SJCRH30 (cell line): ENCODE data around the gene POLR2H. TPM values are rescaled to one million over a fixed set of nuclear protein-coding genes. Genes with fewer than 3 reads are reported as not detected.
"Not testable (repeated sequence)": the region's sequence is repeated elsewhere in the genome, so short reads cannot be mapped to it uniquely, and the experiment has no call there.

Source experiments
- DNase-seq, 2 experiments: peaks; one replicate each; pipeline ENCODE4 v3.0.0-alpha.2; 2015 to 2020
- H3K27ac ChIP-seq: fragments of 250-450 bp; sonication (Bioruptor Pico); 2 replicates; pipeline ENCODE4 v1.5.1; 2020; ENCODE audit warnings: mild to moderate bottlenecking, moderate library complexity
- H3K27me3 ChIP-seq: fragments of 250-450 bp; sonication (Bioruptor Pico); 2 replicates; pipeline ENCODE4 v1.5.1; 2020; ENCODE audit warnings: mild to moderate bottlenecking, moderate library complexity
- H3K36me3 ChIP-seq: fragments of 250-450 bp; sonication (Bioruptor Pico); 2 replicates; pipeline ENCODE4 v1.5.1; 2020; ENCODE audit warnings: mild to moderate bottlenecking, moderate library complexity
- H3K4me1 ChIP-seq: fragments of 250-450 bp; sonication (Bioruptor Pico); 2 replicates; pipeline ENCODE4 v1.5.1; 2020; ENCODE audit warnings: mild to moderate bottlenecking, moderate library complexity
- H3K4me3 ChIP-seq: fragments of 250-450 bp; sonication (Bioruptor Pico); 2 replicates; pipeline ENCODE4 v1.5.1; 2020; ENCODE audit warnings: mild to moderate bottlenecking, moderate library complexity
- H3K9me3 ChIP-seq: fragments of 250-450 bp; sonication (Bioruptor Pico); replicated peaks from 2 replicates; pipeline ENCODE4 v1.5.1; 2020; ENCODE audit warnings: mild to moderate bottlenecking, moderate library complexity
- total RNA-seq: library from RNA; depleted of rRNA; stranded (reverse); fragments of >200 nt; shearing (Covaris generic); gene quantifications from 2 replicates; pipeline ENCODE4 v1.2.3, GENCODE V29; 2014

POLR2H gene
- total RNA-seq, 1 experiment from 2014 or later, result 91.6 TPM

DNA sequence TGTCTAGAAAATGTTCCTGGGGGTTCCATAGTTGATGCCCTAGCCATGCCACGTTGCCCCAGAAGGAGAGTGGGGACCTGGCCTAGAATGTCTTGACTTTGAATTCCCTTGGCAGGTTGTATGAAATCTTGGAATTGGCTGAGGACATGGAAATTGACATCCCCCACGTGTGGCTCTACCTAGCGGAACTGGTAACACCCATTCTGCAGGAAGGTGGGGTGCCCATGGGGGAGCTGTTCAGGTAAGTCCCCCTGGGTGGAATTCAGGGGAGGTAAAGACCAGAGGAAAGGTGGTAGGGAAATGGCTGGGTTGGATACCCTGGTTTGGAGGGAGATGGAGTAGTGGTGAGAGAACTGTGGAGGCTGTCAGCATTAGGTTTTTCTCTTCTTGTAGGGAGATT is 33.0 kb upstream of the POLR2H start:
- H3K27me3 ChIP-seq, result no peaks in the 10 kb centered on the region
- H3K36me3 ChIP-seq, result peaks cover 93% of the 10 kb centered on the region
- H3K4me1 ChIP-seq, result no peaks in the 10 kb centered on the region
- no peak overlapping the region for H3K4me3 ChIP-seq
- DNase-seq, result no peak
- no peak overlapping the region for H3K27ac ChIP-seq
- no peaks in the 10 kb centered on the region for H3K9me3 ChIP-seq

- DNase-seq, result no peak
- no peak overlapping the region for H3K4me3 ChIP-seq
These were observed 29.0 kb upstream of the POLR2H start for GRCh38 chr3:184332370-184333090.

DNA sequence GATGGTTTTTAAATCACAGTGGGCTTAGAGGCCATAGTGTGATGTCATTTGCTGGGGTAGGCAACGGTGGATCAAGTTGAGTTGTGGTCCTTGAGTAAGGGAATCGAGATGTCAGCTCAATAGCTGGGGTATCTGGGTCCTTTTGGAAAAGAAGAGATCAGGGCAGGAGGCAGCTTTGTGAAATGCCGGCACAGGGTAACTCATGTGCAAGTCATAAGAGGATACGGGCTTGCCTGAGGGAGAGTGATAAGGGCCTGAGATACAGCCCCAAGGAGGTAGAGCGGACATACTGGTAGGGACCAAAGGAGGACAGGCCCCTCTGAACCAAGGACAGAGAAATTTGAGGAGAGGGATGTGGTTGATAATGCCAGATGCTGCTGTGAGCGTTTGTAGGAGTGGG is 28.3 kb upstream of the POLR2H start:
- no peak overlapping the region for H3K27ac ChIP-seq
- H3K36me3 ChIP-seq, result peaks cover 64% of the 10 kb centered on the region
- peaks cover 7% of the 10 kb centered on the region; the same call in 1 of the 2 replicates for H3K4me1 ChIP-seq

More at GRCh38 chr3:184332370-184333090, 29.0 kb upstream of the POLR2H start:
- Histone ChIP-seq H3K27ac (no peak overlapping the region), H3K9me3 (no peaks in the 10 kb centered on the region), H3K4me1 (peaks cover 7% of the 10 kb centered on the region; the same call in 1 of the 2 replicates), H3K27me3 (no peaks in the 10 kb centered on the region), H3K36me3 (peaks cover 70% of the 10 kb centered on the region)

DNA sequence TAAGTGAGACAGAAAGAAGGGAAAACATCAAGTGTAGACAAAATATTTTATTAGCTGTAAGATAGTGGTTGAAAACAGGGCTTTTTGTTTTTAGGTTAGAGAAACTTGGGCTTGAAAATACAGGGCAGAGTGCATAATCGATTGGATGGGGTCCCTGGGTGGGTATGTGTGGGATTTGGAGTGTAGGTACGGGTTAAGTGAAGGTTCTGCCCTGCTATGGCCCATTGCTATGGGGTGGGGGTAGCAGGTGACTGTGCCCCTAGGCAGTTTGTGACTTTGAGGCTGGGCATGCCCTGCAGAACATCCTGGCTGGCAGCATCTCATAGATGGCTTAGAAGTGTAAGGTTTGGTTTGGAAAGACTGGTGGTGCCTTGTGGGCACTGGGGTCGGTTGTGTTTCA is 27.8 kb upstream of the POLR2H start:
- no peak for DNase-seq
- peaks cover 7% of the 10 kb centered on the region; the same call in 1 of the 2 replicates for H3K4me1 ChIP-seq
- H3K4me3 ChIP-seq, result no peak overlapping the region
- H3K9me3 ChIP-seq, result no peaks in the 10 kb centered on the region
- no peaks in the 10 kb centered on the region for H3K27me3 ChIP-seq
- H3K27ac ChIP-seq, result no peak overlapping the region
- H3K36me3 ChIP-seq, result peaks cover 60% of the 10 kb centered on the region

More for the DNA sequence above, 28.3 kb upstream of the POLR2H start:
- no peaks in the 10 kb centered on the region for H3K9me3 ChIP-seq
- H3K27me3 ChIP-seq, result no peaks in the 10 kb centered on the region
- no peak for DNase-seq
- no peak overlapping the region for H3K4me3 ChIP-seq

DNA sequence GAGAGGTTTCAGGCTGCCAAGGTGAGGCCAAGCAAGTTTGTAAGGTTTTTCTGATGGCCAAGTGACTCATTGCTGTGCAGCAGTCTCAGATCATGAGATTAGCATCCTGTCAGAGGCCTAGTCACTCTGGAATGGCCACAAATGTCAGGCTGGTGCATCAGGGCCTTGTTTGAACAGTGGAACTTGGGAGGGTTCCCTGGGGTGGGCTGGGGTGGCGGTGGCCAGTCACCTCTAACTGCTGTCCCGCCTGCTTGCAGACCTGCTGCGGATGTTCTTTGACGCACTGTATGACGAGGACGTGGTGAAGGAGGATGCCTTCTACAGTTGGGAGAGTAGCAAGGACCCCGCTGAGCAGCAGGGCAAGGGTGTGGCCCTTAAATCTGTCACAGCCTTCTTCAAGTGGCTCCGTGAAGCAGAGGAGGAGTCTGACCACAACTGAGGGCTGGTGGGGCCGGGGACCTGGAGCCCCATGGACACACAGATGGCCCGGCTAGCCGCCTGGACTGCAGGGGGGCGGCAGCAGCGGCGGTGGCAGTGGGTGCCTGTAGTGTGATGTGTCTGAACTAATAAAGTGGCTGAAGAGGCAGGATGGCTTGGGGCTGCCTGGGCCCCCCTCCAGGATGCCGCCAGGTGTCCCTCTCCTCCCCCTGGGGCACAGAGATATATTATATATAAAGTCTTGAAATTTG is 26.9 kb upstream of the POLR2H start:
- no peak for DNase-seq
- Histone ChIP-seq H3K4me1 (peaks cover 7% of the 10 kb centered on the region; the same call in 1 of the 2 replicates), H3K9me3 (no peaks in the 10 kb centered on the region), H3K27me3 (no peaks in the 10 kb centered on the region), H3K27ac (no peak overlapping the region), H3K36me3 (peaks cover 51% of the 10 kb centered on the region), H3K4me3 (no peak overlapping the region)

GRCh38 chr3:184335291-184335660 is 26.2 kb upstream of the POLR2H start:
- no peak for DNase-seq
- Histone ChIP-seq H3K4me3 (peak overlapping the region; percentile 63), H3K27me3 (no peaks in the 10 kb centered on the region), H3K4me1 (peaks cover 7% of the 10 kb centered on the region; the same call in 1 of the 2 replicates), H3K9me3 (no peaks in the 10 kb centered on the region), H3K36me3 (peaks cover 44% of the 10 kb centered on the region), H3K27ac (no peak overlapping the region)

DNA sequence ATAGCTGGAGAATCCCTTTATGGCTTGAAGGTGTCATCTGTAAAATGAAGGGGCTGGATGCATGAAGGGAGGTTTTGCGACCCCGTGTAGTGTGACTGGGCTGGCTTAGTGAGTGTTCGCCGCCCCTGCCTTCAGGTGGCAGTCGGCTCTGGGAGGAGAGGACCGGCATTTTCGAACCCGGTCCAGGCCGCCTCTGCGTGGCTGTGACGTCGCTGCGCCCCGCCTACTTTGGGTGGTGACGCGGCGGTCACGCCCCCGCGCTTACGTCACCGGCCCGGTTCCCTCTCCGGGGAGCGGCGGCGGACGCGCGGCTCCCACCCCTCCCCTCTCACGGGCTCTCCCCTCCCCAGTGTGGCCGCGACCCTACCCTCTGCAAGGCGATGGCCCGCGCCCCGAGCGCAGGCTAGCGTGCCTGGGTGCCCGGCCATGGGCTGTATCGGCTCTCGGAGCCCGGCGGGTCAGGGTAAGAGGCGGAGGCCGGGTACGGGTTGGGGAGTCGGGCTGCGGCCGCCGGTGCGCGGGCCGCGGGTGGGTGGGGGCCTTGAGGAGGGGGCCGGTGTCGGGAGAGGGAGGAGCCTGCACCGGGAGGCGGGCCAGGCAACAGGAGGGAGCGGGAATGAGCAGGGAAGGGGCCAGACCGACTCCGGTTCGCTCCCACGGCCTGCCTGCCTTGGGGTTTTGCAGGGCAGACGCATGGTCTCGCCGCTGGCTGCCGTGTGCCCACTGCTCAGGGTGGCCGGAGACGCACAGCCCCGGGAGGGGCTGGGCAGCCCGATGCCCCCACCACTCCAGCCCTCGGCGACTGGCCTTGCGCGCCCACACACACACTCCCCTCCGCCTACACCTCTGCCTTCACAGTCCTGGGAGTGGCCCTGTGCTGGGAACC is 25.6 kb upstream of the POLR2H start:
- Histone ChIP-seq H3K27ac (peak overlapping the region; percentile 50), H3K36me3 (peaks cover 38% of the 10 kb centered on the region), H3K4me1 (peaks cover 7% of the 10 kb centered on the region; the same call in 1 of the 2 replicates), H3K27me3 (no peaks in the 10 kb centered on the region), H3K9me3 (no peaks in the 10 kb centered on the region), H3K4me3 (peak overlapping the region; percentile 63)
- DNase-seq, result peak; percentile 76 to 77

DNA sequence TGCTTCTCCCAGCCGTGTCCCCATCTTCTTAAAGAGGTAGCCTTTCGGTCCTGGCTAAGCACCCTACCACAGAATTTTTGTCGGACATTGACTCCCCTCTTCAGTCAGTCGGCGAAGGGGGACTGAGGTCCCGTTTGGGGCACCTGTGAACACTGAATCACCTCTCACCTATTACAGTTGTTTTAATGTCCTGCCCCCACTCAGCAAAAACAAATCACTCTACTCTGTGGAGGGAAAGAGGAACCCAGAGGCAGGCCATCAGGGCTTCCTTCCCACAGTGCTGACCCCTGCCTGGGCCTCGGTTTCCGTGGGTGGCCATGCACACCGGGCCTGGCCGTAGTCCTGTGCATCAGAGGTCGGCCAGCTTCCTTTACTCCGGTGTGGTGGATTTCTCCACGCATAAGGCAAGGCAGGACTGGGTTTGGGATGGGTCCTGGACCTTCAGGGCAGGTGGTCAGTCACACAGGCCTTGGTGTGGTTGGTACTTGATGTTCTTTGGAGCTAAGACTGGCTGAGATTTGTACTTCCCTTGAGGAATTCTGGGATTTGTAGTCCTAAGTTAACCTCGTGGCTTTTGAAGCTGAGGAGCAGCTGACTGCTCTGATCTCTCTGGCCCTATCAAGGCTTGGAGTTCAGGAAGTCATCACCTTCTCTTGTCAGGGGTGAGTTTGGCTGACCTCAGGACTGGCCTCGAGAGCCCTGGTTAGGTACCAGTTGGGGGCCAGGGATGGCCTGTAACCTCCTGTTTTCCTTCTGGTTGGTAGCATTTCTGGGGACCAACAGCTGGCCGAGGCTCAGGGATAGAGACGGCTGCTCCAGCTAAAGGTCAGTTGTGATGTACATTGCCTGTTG is 24.7 kb upstream of the POLR2H start:
- no peaks in the 10 kb centered on the region for H3K27me3 ChIP-seq
- no peak overlapping the region; the same call in 1 of the 2 replicates for H3K27ac ChIP-seq
- H3K4me3 ChIP-seq, result peak overlapping the region; percentile 63
- H3K4me1 ChIP-seq, result peaks cover 7% of the 10 kb centered on the region; the same call in 1 of the 2 replicates
- H3K36me3 ChIP-seq, result peaks cover 32% of the 10 kb centered on the region
- DNase-seq, result peak in 1 of 2 experiments; percentile 51
- H3K9me3 ChIP-seq, result no peaks in the 10 kb centered on the region

DNA sequence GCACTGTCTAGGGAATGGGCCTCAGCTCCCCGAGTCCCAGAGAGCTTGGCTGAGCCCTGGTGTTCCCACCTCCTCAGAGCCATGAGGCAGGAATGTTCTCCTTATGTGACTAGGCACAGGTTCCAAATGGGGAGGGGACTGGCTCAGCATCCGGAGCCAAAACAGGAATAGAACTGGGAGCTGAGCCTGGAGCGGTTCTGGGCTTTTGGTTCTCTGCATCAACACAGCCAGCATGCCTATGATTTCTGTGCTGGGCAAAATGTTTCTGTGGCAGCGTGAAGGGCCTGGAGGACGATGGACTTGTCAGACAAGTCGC is 24.2 kb upstream of the POLR2H start, which contains the start of gene FAM131A:
Gene FAM131A (plus strand): TSS at position 202 of the 316 bp plus-strand sequence. CDS start 31 bp downstream, at position 233.
- H3K4me1 ChIP-seq, result peaks cover 7% of the 10 kb centered on the region; the same call in 1 of the 2 replicates

GRCh38 chr3:184337981-184338380 is 23.5 kb upstream of the POLR2H start:
- DNase-seq, result no peak
- Histone ChIP-seq H3K27ac (no peak overlapping the region), H3K9me3 (no peaks in the 10 kb centered on the region), H3K36me3 (peaks cover 20% of the 10 kb centered on the region), H3K27me3 (no peaks in the 10 kb centered on the region), H3K4me3 (no peak overlapping the region), H3K4me1 (peaks cover 7% of the 10 kb centered on the region; the same call in 1 of the 2 replicates)

More for the DNA sequence above, 24.2 kb upstream of the POLR2H start, which contains the start of gene FAM131A:
- H3K27ac ChIP-seq, result no peak within 1 kb of the TSS
- H3K9me3 ChIP-seq, result no peaks in the 10 kb centered on the region
- H3K27me3 ChIP-seq, result no peaks in the 10 kb centered on the region
- H3K36me3 ChIP-seq, result peaks cover 26% of the 10 kb centered on the region
- no peak for DNase-seq
- peak within 1 kb of the TSS; percentile 63 for H3K4me3 ChIP-seq

GRCh38 chr3:184338511-184338945 is 23.0 kb upstream of the POLR2H start:
- Histone ChIP-seq H3K9me3 (no peaks in the 10 kb centered on the region), H3K4me3 (no peak overlapping the region), H3K27ac (no peak overlapping the region), H3K36me3 (peaks cover 16% of the 10 kb centered on the region), H3K4me1 (peaks cover 7% of the 10 kb centered on the region; the same call in 1 of the 2 replicates), H3K27me3 (no peaks in the 10 kb centered on the region)
- no peak for DNase-seq

DNA sequence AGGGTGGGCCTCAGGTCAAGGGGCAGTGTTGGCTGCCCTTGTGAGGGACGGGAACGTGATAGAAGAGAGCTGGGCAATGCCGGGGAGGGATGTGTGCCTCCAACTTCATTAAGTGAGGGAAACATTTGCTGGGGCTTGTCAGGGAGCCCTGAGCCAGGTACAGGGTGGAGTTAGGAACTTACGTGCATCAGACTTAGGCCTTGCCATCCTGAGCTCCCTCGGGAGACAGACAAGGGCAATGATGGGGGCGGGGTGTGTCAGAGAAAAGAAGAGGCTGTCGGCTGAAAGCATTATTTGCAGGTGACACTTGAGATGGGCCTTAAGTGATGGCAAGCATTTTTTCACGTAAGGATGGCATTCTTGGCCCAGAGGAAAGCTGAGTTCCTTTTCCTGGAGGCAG is 22.5 kb upstream of the POLR2H start:
- Histone ChIP-seq H3K27me3 (no peaks in the 10 kb centered on the region), H3K4me1 (peaks cover 7% of the 10 kb centered on the region; the same call in 1 of the 2 replicates), H3K36me3 (peaks cover 12% of the 10 kb centered on the region), H3K27ac (no peak overlapping the region), H3K4me3 (no peak overlapping the region), H3K9me3 (no peaks in the 10 kb centered on the region)
- DNase-seq, result no peak

- not testable (repeated sequence) for H3K27me3 ChIP-seq, H3K27ac ChIP-seq, H3K4me1 ChIP-seq, H3K4me3 ChIP-seq, H3K9me3 ChIP-seq, H3K36me3 ChIP-seq, DNase-seq
These were observed 21.9 kb upstream of the POLR2H start for GRCh38 chr3:184339451-184340135.
